Natural killer cell treated with Interleukin-12 subunit alpha and Interleukin-12 subunit beta and Interleukin-15 and Interleukin-18, amount 100 ng/mL, for 72 hours (primary cell): ENCODE data around the gene TNFSF12. TPM values are rescaled to one million over a fixed set of nuclear protein-coding genes. Genes with fewer than 3 reads are reported as not detected.

Experiments used
- ATAC-seq, 2 donors: fragments of 150-1000 bp; cut with Tn5 transposase in 1 of 2; sonication (Bioruptor Pico), chemical (Tn5 transposase) in 1 of 2; 2 replicates each; pipeline ENCODE4 v1.10.0; 2021
- DNase-seq: peaks from one replicate; pipeline ENCODE4 v3.0.0; 2022; ENCODE audit warnings: low spot score
- H3K27ac Mint-ChIP-seq, 2 donors: 1 replicate in 1 of 2; 2 replicates in 1 of 2; pipeline ENCODE4 v1.8.0; 2022; ENCODE audit warnings: mixed read lengths in 2 of 2, mild to moderate bottlenecking in 1 of 2, moderate library complexity in 1 of 2
- H3K27me3 Mint-ChIP-seq, 2 donors: 1 replicate in 1 of 2; 2 replicates in 1 of 2; pipeline ENCODE4 v1.8.0; 2022; ENCODE audit warnings: mixed read lengths in 2 of 2
- H3K36me3 Mint-ChIP-seq: one replicate; pipeline ENCODE4 v1.8.0; 2022; ENCODE audit warnings: mixed read lengths
- H3K4me1 Mint-ChIP-seq, 2 donors: 1 replicate in 1 of 2; 2 replicates in 1 of 2; pipeline ENCODE4 v1.8.0; 2022; ENCODE audit warnings: low read depth in 2 of 2, mixed read lengths in 2 of 2, mild to moderate bottlenecking in 1 of 2
- H3K4me3 Mint-ChIP-seq: one replicate; pipeline ENCODE4 v1.8.0; 2022; ENCODE audit warnings: mixed read lengths
- H3K9me3 Mint-ChIP-seq: 2 replicates; pipeline ENCODE4 v1.8.0; 2022; ENCODE audit warnings: mixed read lengths
- total RNA-seq, 2 donors: library from RNA; stranded (reverse); gene quantifications; one replicate each; pipeline ENCODE4 v1.2.3, GENCODE V29; 2022

TNFSF12 gene
- total RNA-seq, 2 donors from 2014 or later = 54.9 to 69.3 TPM

DNA sequence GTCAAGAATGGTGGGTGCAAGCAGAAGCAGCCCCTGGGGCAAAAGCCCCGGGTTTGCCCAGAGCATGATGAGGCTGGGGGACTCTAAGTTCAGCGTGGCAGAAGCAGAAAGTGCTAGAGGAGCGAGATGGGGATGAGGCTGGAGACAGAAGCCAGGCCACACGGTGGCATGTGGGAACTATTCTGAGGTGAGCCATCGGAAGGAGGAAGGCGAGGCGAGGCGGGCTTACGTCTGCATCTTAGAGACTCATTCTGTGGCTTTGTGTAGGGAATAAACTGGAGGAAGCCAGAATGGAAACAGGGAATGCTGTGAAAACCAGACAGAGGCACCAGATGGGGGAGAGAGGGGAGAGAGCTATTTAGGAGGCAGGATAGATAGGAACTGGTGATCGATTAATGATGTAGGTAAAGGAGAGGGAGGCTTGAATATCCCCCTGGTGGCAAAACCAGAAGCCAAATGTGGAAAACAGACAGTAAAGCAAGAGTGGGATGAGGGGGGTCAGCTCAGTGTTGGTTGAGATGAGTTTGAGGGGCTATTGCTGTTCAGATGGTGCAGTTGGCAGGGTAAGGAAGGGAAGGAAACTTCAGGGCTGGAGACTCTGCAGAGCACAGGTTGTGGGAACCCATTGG, 6.6 kb downstream of the TNFSF12 start:
- Mint-ChIP-seq H3K4me1 (peaks cover 55 to 56% of the 10 kb centered on the region in 2 donors), H3K9me3 (no peaks in the 10 kb centered on the region), H3K4me3 (no peak overlapping the region), H3K27me3 (no peaks in the 10 kb centered on the region), H3K27ac (peak overlapping the region; percentile 90 to 91), H3K36me3 (peaks cover 6% of the 10 kb centered on the region)
- ATAC-seq (no peak), DNase-seq (no peak)

DNA sequence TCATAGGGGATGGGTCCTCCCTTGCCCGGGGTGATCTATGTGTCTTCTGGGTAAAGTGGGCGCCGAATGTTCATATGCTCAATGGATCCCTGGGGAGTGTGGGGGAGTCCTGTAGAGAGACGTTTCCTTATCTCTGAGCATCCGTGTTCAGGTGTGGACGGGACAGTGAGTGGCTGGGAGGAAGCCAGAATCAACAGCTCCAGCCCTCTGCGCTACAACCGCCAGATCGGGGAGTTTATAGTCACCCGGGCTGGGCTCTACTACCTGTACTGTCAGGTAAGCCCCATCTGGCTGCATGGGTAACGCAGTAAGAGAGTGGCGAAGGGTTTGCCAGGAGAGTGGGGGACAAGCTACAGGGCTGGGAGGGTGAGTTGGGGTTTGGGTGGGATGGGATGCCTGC, 7.8 kb downstream of the TNFSF12 start:
- ATAC-seq (no peak), DNase-seq (no peak)
- no peaks in the 10 kb centered on the region for H3K27me3 Mint-ChIP-seq
- peak overlapping the region; percentile 40 to 64 for H3K27ac Mint-ChIP-seq
- no peak overlapping the region for H3K4me3 Mint-ChIP-seq
- peaks cover 6% of the 10 kb centered on the region for H3K36me3 Mint-ChIP-seq
- peaks cover 57 to 58% of the 10 kb centered on the region in 2 donors for H3K4me1 Mint-ChIP-seq
- no peaks in the 10 kb centered on the region for H3K9me3 Mint-ChIP-seq

DNA sequence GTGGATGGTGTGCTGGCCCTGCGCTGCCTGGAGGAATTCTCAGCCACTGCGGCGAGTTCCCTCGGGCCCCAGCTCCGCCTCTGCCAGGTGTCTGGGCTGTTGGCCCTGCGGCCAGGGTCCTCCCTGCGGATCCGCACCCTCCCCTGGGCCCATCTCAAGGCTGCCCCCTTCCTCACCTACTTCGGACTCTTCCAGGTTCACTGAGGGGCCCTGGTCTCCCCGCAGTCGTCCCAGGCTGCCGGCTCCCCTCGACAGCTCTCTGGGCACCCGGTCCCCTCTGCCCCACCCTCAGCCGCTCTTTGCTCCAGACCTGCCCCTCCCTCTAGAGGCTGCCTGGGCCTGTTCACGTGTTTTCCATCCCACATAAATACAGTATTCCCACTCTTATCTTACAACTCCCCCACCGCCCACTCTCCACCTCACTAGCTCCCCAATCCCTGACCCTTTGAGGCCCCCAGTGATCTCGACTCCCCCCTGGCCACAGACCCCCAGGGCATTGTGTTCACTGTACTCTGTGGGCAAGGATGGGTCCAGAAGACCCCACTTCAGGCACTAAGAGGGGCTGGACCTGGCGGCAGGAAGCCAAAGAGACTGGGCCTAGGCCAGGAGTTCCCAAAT, 8.4 kb downstream of the TNFSF12 start:
- peaks cover 53 to 54% of the 10 kb centered on the region in 2 donors for H3K4me1 Mint-ChIP-seq
- no peaks in the 10 kb centered on the region for H3K27me3 Mint-ChIP-seq
- H3K27ac Mint-ChIP-seq = peak overlapping the region; percentile 80 to 84
- ATAC-seq (no peak), DNase-seq (no peak)
- H3K4me3 Mint-ChIP-seq = no peak overlapping the region
- H3K9me3 Mint-ChIP-seq = no peaks in the 10 kb centered on the region
- H3K36me3 Mint-ChIP-seq = peaks cover 6% of the 10 kb centered on the region

DNA sequence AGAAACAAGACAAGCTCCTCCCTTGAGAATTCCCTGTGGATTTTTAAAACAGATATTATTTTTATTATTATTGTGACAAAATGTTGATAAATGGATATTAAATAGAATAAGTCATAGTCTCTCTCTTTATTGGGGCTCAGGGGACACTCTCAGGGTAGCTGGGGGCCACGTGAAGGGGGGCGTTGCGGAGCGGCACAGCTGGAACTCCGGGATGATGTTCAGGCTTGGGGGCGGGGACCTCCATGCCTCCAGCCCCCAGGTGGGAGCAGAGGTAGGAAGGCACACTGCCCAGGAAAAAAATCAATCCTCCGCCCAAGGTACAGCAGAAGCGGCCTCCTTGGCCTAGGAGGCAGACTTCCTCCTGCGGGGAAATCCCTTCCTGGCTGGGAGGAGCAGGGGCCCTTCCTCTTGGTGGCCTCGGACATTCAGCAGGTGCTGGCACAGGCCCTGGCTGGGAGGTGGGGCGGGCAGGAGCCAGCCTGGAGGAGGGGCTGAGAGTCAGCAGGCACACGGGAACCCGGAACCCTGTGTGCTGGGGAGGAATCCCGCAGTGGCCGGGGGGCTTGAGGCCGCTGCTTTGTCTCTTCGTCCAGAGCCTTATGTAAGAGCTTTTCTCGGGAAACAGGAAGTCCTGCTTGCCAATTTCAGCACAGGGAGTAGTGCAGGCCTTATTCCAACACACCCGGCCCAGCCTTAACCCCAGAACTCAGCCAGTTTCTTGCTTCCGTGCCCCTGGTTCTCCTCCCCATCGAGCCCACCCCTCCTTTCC, 9.1 kb downstream of the TNFSF12 start:
- Mint-ChIP-seq H3K27me3 (no peaks in the 10 kb centered on the region), H3K27ac (peak overlapping the region; percentile 80 to 84), H3K4me3 (peak overlapping the region; percentile 45), H3K9me3 (no peaks in the 10 kb centered on the region), H3K4me1 (peaks cover 53 to 54% of the 10 kb centered on the region in 2 donors), H3K36me3 (peaks cover under 1% of the 10 kb centered on the region)
- ATAC-seq (no peak), DNase-seq (no peak)

DNA sequence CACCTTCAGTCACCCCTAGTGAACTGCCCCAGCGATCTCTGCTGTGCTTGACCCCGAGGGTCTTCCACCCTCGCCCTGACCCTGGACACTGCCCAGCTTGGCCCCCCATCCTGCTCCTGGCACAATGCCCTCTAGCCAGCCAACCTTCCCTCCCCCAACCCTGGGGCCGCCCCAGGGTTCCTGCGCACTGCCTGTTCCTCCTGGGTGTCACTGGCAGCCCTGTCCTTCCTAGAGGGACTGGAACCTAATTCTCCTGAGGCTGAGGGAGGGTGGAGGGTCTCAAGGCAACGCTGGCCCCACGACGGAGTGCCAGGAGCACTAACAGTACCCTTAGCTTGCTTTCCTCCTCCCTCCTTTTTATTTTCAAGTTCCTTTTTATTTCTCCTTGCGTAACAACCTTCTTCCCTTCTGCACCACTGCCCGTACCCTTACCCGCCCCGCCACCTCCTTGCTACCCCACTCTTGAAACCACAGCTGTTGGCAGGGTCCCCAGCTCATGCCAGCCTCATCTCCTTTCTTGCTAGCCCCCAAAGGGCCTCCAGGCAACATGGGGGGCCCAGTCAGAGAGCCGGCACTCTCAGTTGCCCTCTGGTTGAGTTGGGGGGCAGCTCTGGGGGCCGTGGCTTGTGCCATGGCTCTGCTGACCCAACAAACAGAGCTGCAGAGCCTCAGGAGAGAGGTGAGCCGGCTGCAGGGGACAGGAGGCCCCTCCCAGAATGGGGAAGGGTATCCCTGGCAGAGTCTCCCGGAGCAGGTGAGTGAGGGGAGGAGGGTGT, 9.9 kb downstream of the TNFSF12 start, which contains the start of gene TNFSF13:
TNFSF13 (plus strand) TSS at position 207 of the 776 bp plus-strand sequence; CDS start at position 497, 290 bp downstream.
- no peak for DNase-seq

DNA sequence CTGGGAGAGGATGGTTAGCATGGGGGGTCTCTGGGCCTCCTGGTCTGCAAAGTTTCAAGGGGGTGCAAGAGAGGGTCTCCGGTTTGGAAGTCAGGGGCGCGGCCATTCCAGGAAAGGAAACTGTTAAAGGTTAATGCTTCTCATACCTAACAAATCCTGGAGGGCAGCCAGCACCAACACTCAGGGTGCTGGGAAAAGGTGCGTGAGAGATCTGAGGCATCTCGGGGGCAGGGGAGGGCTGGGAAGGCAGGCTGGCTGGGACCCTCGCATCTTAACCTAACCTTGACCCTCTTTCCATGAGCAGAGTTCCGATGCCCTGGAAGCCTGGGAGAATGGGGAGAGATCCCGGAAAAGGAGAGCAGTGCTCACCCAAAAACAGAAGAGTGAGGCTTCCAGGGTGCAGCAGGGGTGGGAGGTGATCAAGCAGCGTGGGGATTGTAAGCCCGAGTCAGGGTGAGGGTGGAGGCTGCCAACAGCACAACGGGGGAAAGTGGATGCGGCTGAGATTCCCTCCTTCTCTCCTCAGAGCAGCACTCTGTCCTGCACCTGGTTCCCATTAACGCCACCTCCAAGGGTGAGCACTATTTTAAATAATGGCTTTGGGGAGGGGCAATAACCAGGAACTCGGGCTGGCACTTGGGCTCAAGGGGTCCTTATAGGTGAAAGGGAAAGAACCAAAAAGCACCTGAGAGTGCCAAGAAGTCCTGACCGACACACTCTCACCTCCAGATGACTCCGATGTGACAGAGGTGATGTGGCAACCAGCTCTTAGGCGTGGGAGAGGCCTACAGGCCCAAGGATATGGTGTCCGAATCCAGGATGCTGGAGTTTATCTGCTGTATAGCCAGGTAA, 10.7 kb downstream of the TNFSF12 start:
- peak overlapping the region; percentile 84 to 88 for H3K27ac Mint-ChIP-seq
- H3K9me3 Mint-ChIP-seq = no peaks in the 10 kb centered on the region

More for the DNA sequence above, 9.9 kb downstream of the TNFSF12 start, which contains the start of gene TNFSF13:
- H3K9me3 Mint-ChIP-seq = no peaks in the 10 kb centered on the region
- peak within 1 kb of the TSS; percentile 45 for H3K4me3 Mint-ChIP-seq
- H3K36me3 Mint-ChIP-seq = no peaks in the 10 kb centered on the region
- no peaks in the 10 kb centered on the region for H3K27me3 Mint-ChIP-seq
- ATAC-seq = no peak
- H3K4me1 Mint-ChIP-seq = peaks cover 46 to 48% of the 10 kb centered on the region in 2 donors
- H3K27ac Mint-ChIP-seq = peak within 1 kb of the TSS; percentile 80 to 84

DNA sequence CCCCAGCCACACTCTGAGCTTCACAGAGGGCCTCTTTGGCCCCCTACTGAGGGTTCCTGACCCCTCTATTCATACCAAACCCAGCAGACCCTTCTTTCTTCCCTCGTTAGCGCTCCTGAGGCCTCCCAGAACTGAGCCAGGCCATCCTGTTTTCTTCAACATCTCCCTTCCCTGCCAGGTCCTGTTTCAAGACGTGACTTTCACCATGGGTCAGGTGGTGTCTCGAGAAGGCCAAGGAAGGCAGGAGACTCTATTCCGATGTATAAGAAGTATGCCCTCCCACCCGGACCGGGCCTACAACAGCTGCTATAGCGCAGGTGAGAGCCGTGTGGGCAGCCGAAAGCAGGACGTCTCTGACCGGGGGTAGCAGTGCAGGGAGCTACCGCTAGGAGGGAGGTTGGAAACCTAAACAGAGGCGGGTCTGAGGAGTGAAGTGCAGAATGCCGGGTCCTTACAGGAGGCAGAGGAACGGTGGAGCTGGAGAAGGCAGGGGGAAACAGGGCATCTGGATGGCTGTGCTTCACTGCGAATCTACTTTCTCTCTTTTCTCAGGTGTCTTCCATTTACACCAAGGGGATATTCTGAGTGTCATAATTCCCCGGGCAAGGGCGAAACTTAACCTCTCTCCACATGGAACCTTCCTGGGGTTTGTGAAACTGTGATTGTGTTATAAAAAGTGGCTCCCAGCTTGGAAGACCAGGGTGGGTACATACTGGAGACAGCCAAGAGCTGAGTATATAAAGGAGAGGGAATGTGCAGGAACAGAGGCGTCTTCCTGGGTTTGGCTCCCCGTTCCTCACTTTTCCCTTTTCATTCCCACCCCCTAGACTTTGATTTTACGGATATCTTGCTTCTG, 11.5 kb downstream of the TNFSF12 start:
- ATAC-seq (peak; percentile 29 to 39), DNase-seq (no peak)
- peak overlapping the region; percentile 92 for H3K4me3 Mint-ChIP-seq
- no peaks in the 10 kb centered on the region for H3K9me3 Mint-ChIP-seq
- H3K27me3 Mint-ChIP-seq = no peaks in the 10 kb centered on the region
- H3K27ac Mint-ChIP-seq = peak overlapping the region; percentile 84 to 88
- peaks cover 35 to 44% of the 10 kb centered on the region in 2 donors for H3K4me1 Mint-ChIP-seq
- no peaks in the 10 kb centered on the region for H3K36me3 Mint-ChIP-seq

More for the DNA sequence above, 10.7 kb downstream of the TNFSF12 start:
- ATAC-seq = no peak
- Mint-ChIP-seq H3K36me3 (no peaks in the 10 kb centered on the region), H3K4me1 (peaks cover 41 to 49% of the 10 kb centered on the region in 2 donors), H3K27me3 (no peaks in the 10 kb centered on the region), H3K4me3 (peak overlapping the region; percentile 45)
- DNase-seq = no peak

DNA sequence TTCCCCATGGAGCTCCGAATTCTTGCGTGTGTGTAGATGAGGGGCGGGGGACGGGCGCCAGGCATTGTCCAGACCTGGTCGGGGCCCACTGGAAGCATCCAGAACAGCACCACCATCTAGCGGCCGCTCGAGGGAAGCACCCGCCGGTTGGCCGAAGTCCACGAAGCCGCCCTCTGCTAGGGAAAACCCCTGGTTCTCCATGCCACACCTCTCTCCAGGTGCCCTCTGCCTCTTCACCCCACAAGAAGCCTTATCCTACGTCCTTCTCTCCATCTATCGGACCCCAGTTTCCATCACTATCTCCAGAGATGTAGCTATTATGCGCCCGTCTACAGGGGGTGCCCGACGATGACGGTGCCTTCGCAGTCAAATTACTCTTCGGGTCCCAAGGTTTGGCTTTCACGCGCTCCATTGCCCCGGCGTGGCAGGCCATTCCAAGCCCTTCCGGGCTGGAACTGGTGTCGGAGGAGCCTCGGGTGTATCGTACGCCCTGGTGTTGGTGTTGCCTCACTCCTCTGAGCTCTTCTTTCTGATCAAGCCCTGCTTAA, 12.2 kb downstream of the TNFSF12 start:
- ATAC-seq (peak; percentile 83 to 85), DNase-seq (peak; percentile 91)
- H3K27me3 Mint-ChIP-seq = no peaks in the 10 kb centered on the region
- no peaks in the 10 kb centered on the region for H3K9me3 Mint-ChIP-seq
- peak overlapping the region; percentile 84 to 88 for H3K27ac Mint-ChIP-seq
- H3K4me3 Mint-ChIP-seq = peak overlapping the region; percentile 92
- H3K4me1 Mint-ChIP-seq = peaks cover 31 to 41% of the 10 kb centered on the region in 2 donors
- H3K36me3 Mint-ChIP-seq = no peaks in the 10 kb centered on the region

DNA sequence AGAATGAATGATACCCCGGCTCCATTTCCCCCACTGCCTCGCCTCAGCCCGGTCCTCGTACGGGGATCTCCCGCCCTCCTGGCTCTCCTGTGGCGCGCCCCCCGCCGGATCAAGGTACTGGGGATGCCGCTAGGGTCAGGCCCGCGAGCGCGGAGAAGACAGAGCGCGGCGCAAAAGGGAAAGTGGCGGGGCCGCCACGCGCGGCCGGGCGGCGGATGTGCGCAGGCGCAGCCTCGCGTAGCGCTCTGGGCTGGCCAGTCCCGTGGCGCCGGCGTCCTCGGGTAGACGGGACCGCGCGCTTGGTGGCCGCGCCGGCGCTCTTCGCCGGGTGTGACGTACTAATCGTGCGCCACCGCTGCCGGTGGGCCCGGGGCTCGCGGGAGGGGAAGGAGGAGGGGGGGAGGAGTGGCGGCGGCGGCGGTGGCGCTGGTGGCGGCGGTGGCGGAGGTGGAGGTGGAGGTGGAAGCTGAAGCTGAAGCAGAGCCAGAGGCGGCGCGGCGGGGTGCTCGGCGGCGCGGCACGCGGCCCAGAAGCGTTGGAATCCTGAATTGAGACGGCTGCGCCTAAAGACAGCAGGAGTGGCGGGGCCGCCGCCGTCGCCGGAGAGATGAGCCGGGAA, 12.8 kb downstream of the TNFSF12 start, which contains the start of gene SENP3:
SENP3 (plus strand) TSS at position 331 of the 619 bp plus-strand sequence. CDS start 1,158 bp downstream, outside the sequence.
- no peaks in the 10 kb centered on the region for H3K9me3 Mint-ChIP-seq
- H3K4me1 Mint-ChIP-seq = peaks cover 31 to 41% of the 10 kb centered on the region in 2 donors
- DNase-seq (peak; percentile 96), ATAC-seq (peak; percentile 91 to 94)
- peak within 1 kb of the TSS; percentile 84 to 88 for H3K27ac Mint-ChIP-seq
- H3K4me3 Mint-ChIP-seq = peak within 1 kb of the TSS; percentile 92
- H3K27me3 Mint-ChIP-seq = no peaks in the 10 kb centered on the region
- H3K36me3 Mint-ChIP-seq = no peaks in the 10 kb centered on the region

DNA sequence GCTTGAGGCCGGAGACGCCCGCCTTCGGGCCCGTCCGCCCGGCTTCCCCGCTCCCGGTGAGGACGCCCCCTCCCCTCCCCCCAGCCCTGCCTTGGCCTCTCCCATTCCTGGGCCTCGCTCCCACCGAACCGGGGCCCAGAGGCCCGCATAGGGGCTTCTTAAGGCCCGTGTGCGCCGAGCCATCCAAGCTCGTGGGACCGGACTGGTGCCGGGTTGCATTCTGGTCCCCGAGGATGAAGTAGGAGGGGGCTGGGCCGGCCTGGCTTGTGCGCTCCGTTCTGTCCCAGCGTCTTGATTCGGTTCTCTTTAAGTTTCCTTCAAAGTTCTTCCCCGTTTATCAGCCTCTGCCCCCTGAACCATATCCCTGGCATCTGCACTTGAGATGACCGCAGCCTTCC, 13.3 kb downstream of the TNFSF12 start:
- Mint-ChIP-seq H3K36me3 (peaks cover under 1% of the 10 kb centered on the region), H3K27me3 (no peaks in the 10 kb centered on the region), H3K9me3 (no peaks in the 10 kb centered on the region), H3K27ac (peak overlapping the region; percentile 84 to 88), H3K4me3 (peak overlapping the region; percentile 92), H3K4me1 (peaks cover 31 to 41% of the 10 kb centered on the region in 2 donors)
- ATAC-seq = peak in 1 of 2 donors; percentile 3
- no peak for DNase-seq

DNA sequence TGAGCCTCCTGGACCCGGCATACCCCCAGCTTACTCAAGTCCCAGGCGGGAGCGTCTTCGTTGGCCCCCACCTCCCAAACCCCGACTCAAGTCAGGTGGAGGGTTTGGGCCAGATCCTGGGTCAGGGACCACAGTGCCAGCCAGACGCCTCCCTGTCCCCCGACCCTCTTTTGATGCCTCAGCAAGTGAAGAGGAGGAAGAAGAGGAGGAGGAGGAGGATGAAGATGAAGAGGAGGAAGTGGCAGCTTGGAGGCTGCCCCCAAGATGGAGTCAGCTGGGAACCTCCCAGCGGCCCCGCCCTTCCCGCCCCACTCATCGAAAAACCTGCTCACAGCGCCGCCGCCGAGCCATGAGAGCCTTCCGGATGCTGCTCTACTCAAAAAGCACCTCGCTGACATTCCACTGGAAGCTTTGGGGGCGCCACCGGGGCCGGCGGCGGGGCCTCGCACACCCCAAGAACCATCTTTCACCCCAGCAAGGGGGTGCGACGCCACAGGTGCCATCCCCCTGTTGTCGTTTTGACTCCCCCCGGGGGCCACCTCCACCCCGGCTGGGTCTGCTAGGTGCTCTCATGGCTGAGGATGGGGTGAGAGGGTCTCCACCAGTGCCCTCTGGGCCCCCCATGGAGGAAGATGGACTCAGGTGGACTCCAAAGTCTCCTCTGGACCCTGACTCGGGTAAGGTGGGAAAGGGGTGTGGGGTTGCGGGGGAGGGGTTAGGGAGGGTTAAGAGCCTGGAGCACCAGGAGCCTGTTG, 14.4 kb downstream of the TNFSF12 start:
- Mint-ChIP-seq H3K4me1 (peaks cover 36 to 41% of the 10 kb centered on the region in 2 donors), H3K36me3 (peaks cover 7% of the 10 kb centered on the region), H3K4me3 (peak overlapping the region; percentile 92), H3K27me3 (no peaks in the 10 kb centered on the region), H3K27ac (peak overlapping the region; percentile 84 to 88), H3K9me3 (no peaks in the 10 kb centered on the region)
- DNase-seq (no peak), ATAC-seq (no peak)
